Ovary (tissue), 9 donors: ENCODE data around the gene VAV3. TPM values are rescaled to one million over a fixed set of nuclear protein-coding genes. Genes with fewer than 3 reads are reported as not detected.
"Not testable (repeated sequence)": the region's sequence is repeated elsewhere in the genome, so short reads cannot be mapped to it uniquely, and the experiment has no call there.

Experiments used
- DNase-seq, 5 donors: peaks; one replicate each; pipeline ENCODE4 v3.0.0-alpha.2; 2019 to 2020
- H3K27ac ChIP-seq, 2 donors: fragments of 200-600 bp; one replicate each; pipeline versions ENCODE4 v1.5.1 to v1.8.0; 2019 to 2022
- H3K27me3 ChIP-seq: fragments of 200-600 bp; one replicate; pipeline ENCODE4 v1.8.0; 2022
- H3K36me3 ChIP-seq: fragments of 200-600 bp; sonication (generic); one replicate; pipeline ENCODE4 v1.5.1; 2019
- H3K4me1 ChIP-seq: one replicate; pipeline ENCODE4 v1.8.1; 2013; ENCODE audit warnings: mild to moderate bottlenecking, moderate library complexity; ENCODE audit not compliant: insufficient read depth
- H3K4me3 ChIP-seq: fragments of 200-600 bp; sonication (generic); one replicate; pipeline ENCODE4 v1.5.1; 2017
- H3K9me3 ChIP-seq, 2 donors: fragments of 200-600 bp in 1 of 2; sonication (generic) in 1 of 2; one replicate each; pipeline versions ENCODE4 v1.5.1 to v1.8.1; 2013 to 2019; ENCODE audit warnings: mild to moderate bottlenecking in 1 of 2, moderate library complexity in 1 of 2
- EP300 ChIP-seq: sonication (generic); formaldehyde crosslinking; IDR thresholded peaks from one replicate; pipeline ENCODE4 v1.6.1; 2017; ENCODE audit warnings: antibody characterized with exemption
- POLR2A ChIP-seq: fragments of 450-650 bp; IDR thresholded peaks from one replicate; pipeline ENCODE4 v1.6.1; 2017; ENCODE audit warnings: antibody characterized with exemption, mild to moderate bottlenecking, moderate library complexity
- WGBS, 3 donors: extraction: QIAGEN DNeasy Blood & Tissue Kit in 1 of 3; methylation state at CpG; one replicate each; pipeline versions ENCODE4 v1.1.5 to v1.1.7; 2013 to 2017; 5-methylcytosine and 5-hydroxymethylcytosine counted together
- intact Hi-C, 4 donors: fragments of 100-400 bp; cut with DNase I; formaldehyde crosslinking; loops; one replicate each; pipeline versions ENCODE4 v1.11.0 to v1.15.1; 2022 to 2023
- polyA plus RNA-seq, 2 donors: library from polyadenylated mRNA; stranded (reverse); fragments of 200-250 nt in 1 of 2; fragments of 350-450 nt in 1 of 2; fragmentation: Illumina TruSeq in 1 of 2; extraction: RNeasy Lipid Tissue Mini Kit (QIAGEN cat#74804) in 1 of 2; gene quantifications; one replicate each; pipeline ENCODE4 v1.2.3, GENCODE V29; 2013 to 2014
- total RNA-seq, 7 donors: library from RNA; depleted of rRNA in 2 of 7; stranded (reverse); fragments of >200 nt in 2 of 7; fragmentation: NEBNext Ultra II Directional in 3 of 7; extraction: Animal tissue kit (Norgen Biotek cat#: 25700) in 3 of 7; gene quantifications; one replicate each; pipeline versions ENCODE4 v1.1.0 to v1.2.4, GENCODE V29; 2016 to 2023
- TF ChIP-seq, protein P1 (sequence below), 3 donors: fragments of 450-650 bp in 2 of 3; fragments of 200-600 bp in 1 of 3; IDR thresholded peaks; one replicate each; pipeline versions ENCODE4 v1.5.1 to v1.8.0; 2016 to 2022; ENCODE audit warnings: antibody characterized with exemption in 3 of 3, mild to moderate bottlenecking in 1 of 3
- donor health status: DM: no; HTN: no; CAD: no; lungs with moderate emphysema.
- donor health status: DM: no; HTN: no; CAD: no.
- donor health status: Bipolar disorder and iron deficiency.
- donor health status: DM: yes; HTN: yes; CAD: no.
- donor health status: DM: no; HTN: no; CAD: no.
- donor health status: DM: yes; HTN: yes; CAD: no.

VAV3 gene
- total and polyA plus RNA-seq, 9 donors: 0.78 to 7.4 (median 1.5) TPM

DNA sequence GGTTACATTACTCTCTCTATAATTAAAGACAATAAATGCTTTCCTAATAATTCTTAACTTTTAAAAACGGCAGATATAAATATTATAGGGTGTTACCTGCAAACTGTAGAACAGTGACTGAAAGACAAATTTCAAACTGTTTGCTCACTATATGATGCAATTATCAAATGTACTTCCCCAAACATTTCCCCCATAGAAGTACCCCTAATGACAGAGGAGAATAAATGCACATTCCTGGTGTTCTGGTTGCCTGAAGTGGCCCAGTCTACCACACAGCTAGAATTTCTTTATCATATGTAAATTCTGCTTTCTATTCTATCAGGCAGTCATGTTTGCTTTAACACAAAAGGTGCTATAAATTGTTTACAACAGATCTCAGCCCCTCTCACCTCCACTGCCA lies 70.4 kb downstream of the VAV3 start:
- no peaks in the 10 kb centered on the region for H3K36me3 ChIP-seq
- H3K27me3 ChIP-seq: no peaks in the 10 kb centered on the region
- intact Hi-C loops: no loop called here
- H3K4me1 ChIP-seq: no peaks in the 10 kb centered on the region
- no peaks in the 10 kb centered on the region for H3K9me3 ChIP-seq
- DNase-seq: no peak
- WGBS, 3 donors: 64 to 71% (median 67%) methylated on average over 1 of the region's 1 CpG
- H3K4me3 ChIP-seq: no peak overlapping the region
- H3K27ac ChIP-seq: no peak overlapping the region
- TF ChIP-seq POLR2A (no peak), EP300 (no peak)
- TF ChIP-seq, protein P1, sequence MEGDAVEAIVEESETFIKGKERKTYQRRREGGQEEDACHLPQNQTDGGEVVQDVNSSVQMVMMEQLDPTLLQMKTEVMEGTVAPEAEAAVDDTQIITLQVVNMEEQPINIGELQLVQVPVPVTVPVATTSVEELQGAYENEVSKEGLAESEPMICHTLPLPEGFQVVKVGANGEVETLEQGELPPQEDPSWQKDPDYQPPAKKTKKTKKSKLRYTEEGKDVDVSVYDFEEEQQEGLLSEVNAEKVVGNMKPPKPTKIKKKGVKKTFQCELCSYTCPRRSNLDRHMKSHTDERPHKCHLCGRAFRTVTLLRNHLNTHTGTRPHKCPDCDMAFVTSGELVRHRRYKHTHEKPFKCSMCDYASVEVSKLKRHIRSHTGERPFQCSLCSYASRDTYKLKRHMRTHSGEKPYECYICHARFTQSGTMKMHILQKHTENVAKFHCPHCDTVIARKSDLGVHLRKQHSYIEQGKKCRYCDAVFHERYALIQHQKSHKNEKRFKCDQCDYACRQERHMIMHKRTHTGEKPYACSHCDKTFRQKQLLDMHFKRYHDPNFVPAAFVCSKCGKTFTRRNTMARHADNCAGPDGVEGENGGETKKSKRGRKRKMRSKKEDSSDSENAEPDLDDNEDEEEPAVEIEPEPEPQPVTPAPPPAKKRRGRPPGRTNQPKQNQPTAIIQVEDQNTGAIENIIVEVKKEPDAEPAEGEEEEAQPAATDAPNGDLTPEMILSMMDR (IDR thresholded peaks at IDR 0.05): no peak

DNA sequence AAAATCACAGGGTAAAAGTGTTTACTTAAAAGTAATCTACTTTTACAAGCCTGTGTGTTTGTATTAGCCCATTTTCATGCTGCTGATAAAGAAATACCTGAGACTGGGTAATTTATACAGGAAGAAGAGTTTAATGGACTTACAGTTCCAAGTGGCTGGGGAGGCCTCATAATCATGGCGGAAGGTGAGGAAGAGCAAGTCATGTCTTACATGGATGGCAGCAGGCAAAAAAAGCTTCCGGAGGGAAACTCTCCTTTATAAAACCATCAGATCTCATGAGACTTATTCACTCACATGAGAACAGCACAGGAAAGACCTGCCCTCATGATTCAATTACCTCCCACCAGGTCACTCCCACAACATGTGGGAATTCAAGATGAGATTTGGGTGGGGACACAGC lies 71.6 kb downstream of the VAV3 start:
- H3K9me3 ChIP-seq, H3K27me3 ChIP-seq, H3K4me1 ChIP-seq, H3K4me3 ChIP-seq, DNase-seq, intact Hi-C loops, H3K36me3 ChIP-seq, H3K27ac ChIP-seq: not testable (repeated sequence)
- WGBS, 3 donors: 94 to 96% (median 95%) methylated on average over 2 of the region's 2 CpGs

DNA sequence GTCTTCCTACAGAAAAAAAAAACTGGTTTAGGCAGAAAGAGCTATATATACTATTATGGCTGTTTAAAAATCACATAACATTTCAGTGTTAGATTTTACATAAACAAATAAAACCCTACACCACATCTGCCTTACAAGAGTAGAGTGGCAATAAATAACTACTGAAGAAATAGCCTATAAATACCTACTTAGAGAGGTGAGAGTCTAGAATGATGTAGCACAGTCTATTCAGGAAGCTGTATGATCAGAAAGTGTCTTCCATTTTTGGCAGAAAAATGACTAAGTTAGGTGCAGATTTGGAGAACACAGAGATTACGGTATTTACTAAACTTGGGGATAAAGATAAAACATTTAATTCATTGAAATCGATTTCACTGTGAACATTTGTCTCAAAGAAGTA lies 75.5 kb downstream of the VAV3 start:
- Histone ChIP-seq H3K36me3 (no peaks in the 10 kb centered on the region), H3K4me3 (no peak overlapping the region), H3K9me3 (no peaks in the 10 kb centered on the region), H3K27ac (no peak overlapping the region), H3K27me3 (no peaks in the 10 kb centered on the region), H3K4me1 (no peaks in the 10 kb centered on the region)
- DNase-seq: no peak
- TF ChIP-seq EP300: no peak
- no peak for TF ChIP-seq POLR2A
- TF ChIP-seq, protein P1 (IDR thresholded peaks at IDR 0.05): no peak
- intact Hi-C loops: no loop called here
- 61 to 72% (median 66%) methylated on average over 2 of the region's 2 CpGs for WGBS, 3 donors

DNA sequence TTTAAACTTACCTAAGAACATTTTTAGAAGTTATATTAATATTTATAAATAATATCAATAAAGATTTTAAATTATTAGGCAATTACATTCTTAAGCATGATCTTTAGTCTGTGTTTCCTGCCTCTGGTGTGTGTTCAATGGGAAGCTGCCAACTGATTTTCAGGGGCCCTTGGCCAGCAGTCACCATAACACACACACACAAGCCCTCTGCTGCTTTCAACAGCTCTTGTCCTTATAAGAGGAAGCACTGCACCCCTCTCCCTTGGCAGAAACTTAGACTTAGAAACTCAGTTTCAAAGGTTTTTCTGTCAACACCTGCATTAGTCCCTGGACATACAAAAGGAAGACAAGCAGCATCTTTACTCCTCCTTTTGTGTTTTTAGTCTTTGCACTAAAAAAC lies 81.4 kb downstream of the VAV3 start:
- DNase-seq: no peak
- no peak overlapping the region for H3K27ac ChIP-seq
- H3K4me3 ChIP-seq: no peak overlapping the region
- TF ChIP-seq EP300 (no peak), POLR2A (no peak)
- TF ChIP-seq, protein P1 (IDR thresholded peaks at IDR 0.05): no peak
- no peaks in the 10 kb centered on the region for H3K36me3 ChIP-seq
- H3K27me3 ChIP-seq: no peaks in the 10 kb centered on the region
- no peaks in the 10 kb centered on the region for H3K9me3 ChIP-seq
- intact Hi-C loops: no loop called here
- no peaks in the 10 kb centered on the region for H3K4me1 ChIP-seq

DNA sequence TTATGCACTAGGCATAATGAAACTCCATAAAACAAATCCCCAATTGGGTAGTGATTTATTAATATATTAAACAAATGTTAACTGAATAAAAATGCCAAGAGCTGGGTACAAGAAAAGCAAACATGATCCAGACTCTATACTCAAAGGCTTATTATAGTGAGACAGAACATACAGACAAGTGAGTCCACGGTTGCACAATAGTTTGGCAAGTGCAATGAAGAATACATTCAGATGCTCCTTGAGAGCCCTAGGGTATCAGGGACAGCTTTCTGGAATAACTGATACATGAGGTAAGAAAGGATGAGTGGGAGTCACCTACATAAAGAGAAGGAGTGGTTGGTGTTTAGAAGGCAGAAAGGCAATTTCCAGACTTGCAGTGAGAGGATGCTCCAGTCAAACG lies 85.1 kb downstream of the VAV3 start:
- Histone ChIP-seq H3K4me3 (no peak overlapping the region), H3K4me1 (no peaks in the 10 kb centered on the region), H3K9me3 (no peaks in the 10 kb centered on the region), H3K36me3 (no peaks in the 10 kb centered on the region), H3K27ac (no peak overlapping the region), H3K27me3 (no peaks in the 10 kb centered on the region)
- WGBS, 3 donors: 64 to 73% (median 71%) methylated on average over 2 of the region's 2 CpGs
- no peak for DNase-seq
- no peak for TF ChIP-seq POLR2A
- intact Hi-C loops: no loop called here

DNA sequence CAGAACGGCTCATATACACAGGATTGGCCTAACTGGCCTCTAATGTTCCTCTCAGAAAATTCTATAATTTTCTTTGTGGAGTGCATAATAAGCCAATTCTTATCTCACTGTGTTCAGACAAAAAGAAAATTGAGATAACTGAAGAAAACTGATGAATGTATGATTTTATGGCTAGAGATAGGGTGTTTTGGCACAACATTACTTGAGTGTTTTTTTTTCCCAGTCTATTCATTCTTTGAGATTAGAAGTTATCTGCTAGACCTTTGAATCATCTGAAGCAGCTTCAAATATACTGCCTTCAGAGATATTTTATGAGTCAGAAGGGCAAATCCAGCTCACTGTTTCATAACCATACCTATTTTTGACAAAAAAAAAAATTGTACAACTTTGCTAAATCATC lies 85.6 kb downstream of the VAV3 start:
- no peaks in the 10 kb centered on the region for H3K4me1 ChIP-seq
- no peaks in the 10 kb centered on the region for H3K9me3 ChIP-seq
- no peak overlapping the region for H3K27ac ChIP-seq
- TF ChIP-seq EP300 (no peak), POLR2A (no peak)
- TF ChIP-seq, protein P1 (IDR thresholded peaks at IDR 0.05): no peak
- no peaks in the 10 kb centered on the region for H3K36me3 ChIP-seq
- no peaks in the 10 kb centered on the region for H3K27me3 ChIP-seq
- WGBS, 3 donors: 20 to 33% (median 27%) methylated on average over 1 of the region's 1 CpG
- intact Hi-C loops: no loop called here
- H3K4me3 ChIP-seq: no peak overlapping the region
- DNase-seq: no peak
